HepG2 (cell line): ENCODE results near the gene HLA-DQA1. TPM values are rescaled to one million over a fixed set of nuclear protein-coding genes. Genes with fewer than 3 reads are reported as not detected.

Source experiments
- ATAC-seq: fragments of 200-7000 bp; cut with Tn5 transposase; 3 replicates; pipeline ENCODE4 v1.9.1; 2020; ENCODE audit warnings: mild to moderate bottlenecking, moderate library complexity
- BruUV-seq: library from RNA; stranded (reverse); fragments of 400-500 nt; replicated peaks from 2 replicates; lab custom pipeline; 2021; lab: Mats Ljungman, UMichigan
- CTCF ChIA-PET: fragments of 300-600 bp; formaldehyde crosslinking; extraction: SDS; loops from one replicate; lab custom pipeline; 2021; ENCODE audit warnings: low total read pairs, inconsistent platforms, low intra/inter-chr PET ratio; lab: Yijun Ruan, JAX
- POLR2A ChIA-PET: fragments of 350-600 bp; sonication (Branson Sonifier 250); formaldehyde crosslinking; loops from one replicate; lab custom pipeline; 2020; ENCODE audit warnings: antibody characterized with exemption, inconsistent platforms; lab: Yijun Ruan, JAX
- DNase-seq: peaks from one replicate; pipeline ENCODE4 v3.0.0-alpha.2; 2015; ENCODE audit warnings: low spot score
- FAIRE-seq: peaks from 3 replicates; lab custom pipeline; 2011; peaks lifted over from hg19 to GRCh38; lab: Jason Lieb, UNC
- H2AFZ ChIP-seq: one replicate; pipeline ENCODE4 v1.6.1; 2011; ENCODE audit warnings: low read length, inconsistent platforms
- H3K27ac ChIP-seq: fragments of 300-600 bp; 3 replicates; pipeline ENCODE4 v1.8.0; 2011; ENCODE audit warnings: mixed run types, mild to moderate bottlenecking, mixed read lengths, low read length, inconsistent platforms; ENCODE audit not compliant: insufficient read depth; ENCODE audit errors: extremely low read length
- H3K27me3 ChIP-seq, 2 experiments: fragments of 200-600 bp in 1 of 2; 2 replicates in 1 of 2; 3 replicates in 1 of 2; pipeline versions ENCODE4 v1.6.0 to v1.8.0; 2011; ENCODE audit warnings: low read length in 2 of 2, mild to moderate bottlenecking in 2 of 2, moderate library complexity in 2 of 2, inconsistent platforms in 1 of 2; ENCODE audit not compliant: insufficient read depth in 2 of 2, control insufficient read depth in 1 of 2
- H3K36me3 ChIP-seq, 2 experiments: fragments of 200-600 bp in 1 of 2; replicated peaks in 1 of 2; 2 replicates in 1 of 2; 3 replicates in 1 of 2; pipeline versions ENCODE4 v1.5.1 to v1.8.0; 2011; ENCODE audit warnings: low read length in 2 of 2, inconsistent platforms in 1 of 2; ENCODE audit not compliant: insufficient read depth in 2 of 2, control insufficient read depth in 1 of 2
- H3K4me1 ChIP-seq: 2 replicates; pipeline ENCODE4 v1.5.1; 2012; ENCODE audit warnings: low read length, inconsistent platforms; ENCODE audit not compliant: insufficient read depth
- H3K4me2 ChIP-seq: 2 replicates; pipeline ENCODE4 v1.6.0; 2011; ENCODE audit warnings: low read depth, low read length, inconsistent platforms
- H3K4me3 ChIP-seq, 3 experiments: fragments of 200-600 bp in 1 of 3; sonication (generic), shearing (Covaris generic) in 1 of 3; replicated peaks in 1 of 3; 2 replicates each; pipeline ENCODE4 v1.5.1; 2011 to 2016; ENCODE audit warnings: low read length in 3 of 3, inconsistent platforms in 2 of 3, low read depth in 2 of 3, mild to moderate bottlenecking in 2 of 3, control low read depth in 1 of 3, mixed read lengths in 1 of 3; ENCODE audit not compliant: insufficient read depth in 1 of 3
- H3K79me2 ChIP-seq: one replicate; pipeline ENCODE4 v1.6.1; 2011; ENCODE audit warnings: low read length, inconsistent platforms; ENCODE audit not compliant: insufficient read depth
- H3K9ac ChIP-seq: 2 replicates; pipeline ENCODE4 v1.6.0; 2011; ENCODE audit warnings: mild to moderate bottlenecking, low read depth, low read length, inconsistent platforms; ENCODE audit not compliant: insufficient read depth
- H3K9me3 ChIP-seq: 2 replicates; pipeline ENCODE4 v1.5.1; 2012; ENCODE audit warnings: mild to moderate bottlenecking, low read length
- H4K20me1 ChIP-seq: 2 replicates; pipeline ENCODE4 v1.6.0; 2011; ENCODE audit warnings: inconsistent platforms, mild to moderate bottlenecking, low read length, moderate library complexity; ENCODE audit not compliant: insufficient read depth
- CTCF ChIP-seq: sonication (generic); formaldehyde crosslinking; IDR thresholded peaks from 2 replicates; pipeline ENCODE4 v1.5.0; 2020; ENCODE audit warnings: mild to moderate bottlenecking, missing genetic modification reagents, moderate library complexity
- SMC3 ChIP-seq: IDR thresholded peaks from 2 replicates; pipeline ENCODE4 v1.6.1; 2011; ENCODE audit warnings: low read length, improper control_type of control experiment
- ZNF225 ChIP-seq: sonication (generic); formaldehyde crosslinking; IDR thresholded peaks from 2 replicates; pipeline ENCODE4 v1.4.0; 2020; ENCODE audit warnings: mild to moderate bottlenecking, missing genetic modification reagents
- WGBS: methylation state at CpG from one replicate; pipeline ENCODE4 v1.1.6; 2017; ENCODE audit warnings: low lambda C conversion rate; 5-methylcytosine and 5-hydroxymethylcytosine counted together
- in situ Hi-C: cut with HindIII; loops from 2 replicates; pipeline ENCODE4 v1.10.0; 2017; ENCODE audit warnings: low pct_unique_long_range_greater_than_20kb; ENCODE audit not compliant: extremely low pct_ligation_motif_present
- intact Hi-C: fragments of 100-400 bp; cut with micrococcal nuclease; formaldehyde crosslinking; loops from one replicate; pipeline ENCODE4 v1.10.0; 2022; ENCODE audit not compliant: unreplicated experiment
- polyA plus RNA-seq, 8 experiments: library from polyadenylated mRNA; depleted of rRNA in 3 of 8; stranded (reverse) in 7 of 8; unstranded in 1 of 8; fragments of >200 nt; fragmentation: Illumina TruSeq in 4 of 8; extraction: Trizol in 4 of 8; gene quantifications; 2 replicates each; pipeline versions ENCODE4 v1.2.1 to v1.2.3, GENCODE V29; 2011 to 2016; ENCODE audit warnings: low read depth in 4 of 8, missing spikeins in 1 of 8, mixed read lengths in 1 of 8; ENCODE audit not compliant: insufficient read depth in 1 of 8
- total RNA-seq, 5 experiments: library from RNA; depleted of rRNA; stranded (reverse); fragments of >200 nt; fragmentation: Illumina TruSeq; extraction: Trizol; gene quantifications; 2 replicates each; pipeline ENCODE4 v1.2.3, GENCODE V29; 2016; ENCODE audit warnings: low read depth in 1 of 5
- TF ChIP-seq, protein P1 (sequence below): sonication (generic); IDR thresholded peaks from 2 replicates; pipeline ENCODE4 v1.6.1; 2016; ENCODE audit warnings: low read depth, borderline replicate concordance

HLA-DQA1 gene
- total and polyA plus RNA-seq, 2 of the 13 experiments (the other 11 are each of a cell fraction or from before 2014, with no cell fraction given), result not detected

GRCh38 chr6:32622545-32623401 is 14.4 kb upstream of the HLA-DQA1 start:
- no peak overlapping the region for H3K4me2 ChIP-seq
- CTCF ChIA-PET, result interaction anchor here (0.6 to 0.8 kb wide), 2 partner anchors 78 to 175 kb away, joined by 3 read pairs; no protein-coding TSS in a partner anchor
- TF ChIP-seq CTCF (CRISPR knock-in tag), result peak; percentile 58
- peak; percentile 36; the same call in 1 of the 2 replicates for TF ChIP-seq SMC3
- TF ChIP-seq, protein P1, sequence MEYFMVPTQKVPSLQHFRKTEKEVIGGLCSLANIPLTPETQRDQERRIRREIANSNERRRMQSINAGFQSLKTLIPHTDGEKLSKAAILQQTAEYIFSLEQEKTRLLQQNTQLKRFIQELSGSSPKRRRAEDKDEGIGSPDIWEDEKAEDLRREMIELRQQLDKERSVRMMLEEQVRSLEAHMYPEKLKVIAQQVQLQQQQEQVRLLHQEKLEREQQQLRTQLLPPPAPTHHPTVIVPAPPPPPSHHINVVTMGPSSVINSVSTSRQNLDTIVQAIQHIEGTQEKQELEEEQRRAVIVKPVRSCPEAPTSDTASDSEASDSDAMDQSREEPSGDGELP, result peak; percentile 28; the same call in 1 of the 2 replicates
- no peak for TF ChIP-seq ZNF225
- H3K79me2 ChIP-seq, result no peaks in the 10 kb centered on the region
- H3K9me3 ChIP-seq, result no peaks in the 10 kb centered on the region
- POLR2A ChIA-PET, result interaction anchor here (1.1 kb wide), 1 partner anchor 216 kb away, joined by 3 read pairs; the partner anchor contains the start of gene TAP2
- H3K9ac ChIP-seq, result no peak overlapping the region
- peaks cover 0 to 3% of the 10 kb centered on the region in 2 experiments; a peak in 2 of 5 replicates for H3K27me3 ChIP-seq
- no peak overlapping the region for H3K4me3 ChIP-seq
- no TSS peak for BruUV-seq
- H3K27ac ChIP-seq, result no peak overlapping the region
- DNase-seq, result peak; percentile 28
- H4K20me1 ChIP-seq, result no peaks in the 10 kb centered on the region
- H3K4me1 ChIP-seq, result no peaks in the 10 kb centered on the region
- ATAC-seq, result peak; percentile 81
- in situ Hi-C loops, result no loop called here
- 0% methylated on average over 1 of the region's 1 CpG for WGBS
- no peak overlapping the region for H2AFZ ChIP-seq
- intact Hi-C loops, result no loop called here
- FAIRE-seq, result peak; percentile 12
- H3K36me3 ChIP-seq, result no peaks in the 10 kb centered on the region
